ENCODE measurements around the gene SNX9.

The SNX9 gene

GRCh38 chr6:157880534-157880933 is 57.5 kb downstream of the SNX9 start:
- TF ChIP-seq YY1 (IDR thresholded peaks at IDR 0.05; ENCODE audit: low read depth) (no peak), REST (IDR thresholded peaks at IDR 0.05; ENCODE audit: low read depth) (no peak), CREB1 (IDR thresholded peaks at IDR 0.05; ENCODE audit: low read depth) (no peak), TEAD4 (IDR thresholded peaks at IDR 0.05) (no peak), NFIC (IDR thresholded peaks at IDR 0.05) (no peak), EP300 (IDR thresholded peaks at IDR 0.05; ENCODE audit: borderline replicate concordance) (no peak), ZBTB7A (IDR thresholded peaks at IDR 0.05; ENCODE audit: low read depth) (no peak), TAF1 (IDR thresholded peaks at IDR 0.05; ENCODE audit: low read depth) (no peak)

- TF ChIP-seq EGR1 (IDR thresholded peaks at IDR 0.05): no peak
- no peak for TF ChIP-seq YY1 (IDR thresholded peaks at IDR 0.05; ENCODE audit: low read depth)
- TF ChIP-seq CEBPB (IDR thresholded peaks at IDR 0.05): no peak
- no peak for TF ChIP-seq TAF1 (IDR thresholded peaks at IDR 0.05; ENCODE audit: low read depth)
- no peak for TF ChIP-seq REST (IDR thresholded peaks at IDR 0.05; ENCODE audit: low read depth)
- TF ChIP-seq USF1 (IDR thresholded peaks at IDR 0.05): no peak
- TF ChIP-seq NFIC (IDR thresholded peaks at IDR 0.05): no peak
- no peak for TF ChIP-seq CREB1 (IDR thresholded peaks at IDR 0.05; ENCODE audit: low read depth)
- no peak for TF ChIP-seq ZBTB7A (IDR thresholded peaks at IDR 0.05; ENCODE audit: low read depth)
- TF ChIP-seq FOXM1 (IDR thresholded peaks at IDR 0.05; ENCODE audit: borderline replicate concordance, low read depth): no peak
- no peak for TF ChIP-seq EP300 (IDR thresholded peaks at IDR 0.05; ENCODE audit: borderline replicate concordance)
- TF ChIP-seq MAX (IDR thresholded peaks at IDR 0.05): no peak
- no peak for TF ChIP-seq RAD21 (IDR thresholded peaks at IDR 0.05; ENCODE audit: low read depth)
- TF ChIP-seq TCF12 (IDR thresholded peaks at IDR 0.05; ENCODE audit: low read depth): no peak
- no peak for TF ChIP-seq TEAD4 (IDR thresholded peaks at IDR 0.05)
These were observed 58.3 kb downstream of the SNX9 start for GRCh38 chr6:157881342-157881741.

GRCh38 chr6:157884756-157885155 is 61.7 kb downstream of the SNX9 start:
- TF ChIP-seq CREB1 (IDR thresholded peaks at IDR 0.05; ENCODE audit: low read depth) (no peak), RAD21 (IDR thresholded peaks at IDR 0.05; ENCODE audit: low read depth) (no peak), REST (IDR thresholded peaks at IDR 0.05; ENCODE audit: low read depth) (no peak), MAX (IDR thresholded peaks at IDR 0.05) (no peak), YY1 (IDR thresholded peaks at IDR 0.05; ENCODE audit: low read depth) (no peak), ZBTB7A (IDR thresholded peaks at IDR 0.05; ENCODE audit: low read depth) (no peak), TCF12 (IDR thresholded peaks at IDR 0.05; ENCODE audit: low read depth) (no peak), NFIC (IDR thresholded peaks at IDR 0.05) (no peak), CEBPB (IDR thresholded peaks at IDR 0.05) (no peak), EGR1 (IDR thresholded peaks at IDR 0.05) (no peak), TAF1 (IDR thresholded peaks at IDR 0.05; ENCODE audit: low read depth) (no peak), EP300 (IDR thresholded peaks at IDR 0.05; ENCODE audit: borderline replicate concordance) (no peak)

- TF ChIP-seq TCF12 (IDR thresholded peaks at IDR 0.05; ENCODE audit: low read depth): no peak
These were observed 62.3 kb downstream of the SNX9 start for GRCh38 chr6:157885211-157885788.

- TF ChIP-seq EP300 (IDR thresholded peaks at IDR 0.05; ENCODE audit: borderline replicate concordance) (no peak), TCF12 (IDR thresholded peaks at IDR 0.05; ENCODE audit: low read depth) (no peak), ZBTB7A (IDR thresholded peaks at IDR 0.05; ENCODE audit: low read depth) (no peak), CEBPB (IDR thresholded peaks at IDR 0.05) (no peak), YY1 (IDR thresholded peaks at IDR 0.05; ENCODE audit: low read depth) (no peak), TAF1 (IDR thresholded peaks at IDR 0.05; ENCODE audit: low read depth) (no peak), MAX (IDR thresholded peaks at IDR 0.05) (no peak), EGR1 (IDR thresholded peaks at IDR 0.05) (no peak), CREB1 (IDR thresholded peaks at IDR 0.05; ENCODE audit: low read depth) (no peak), RAD21 (IDR thresholded peaks at IDR 0.05; ENCODE audit: low read depth) (no peak), NFIC (IDR thresholded peaks at IDR 0.05) (no peak), TEAD4 (IDR thresholded peaks at IDR 0.05) (no peak), USF1 (IDR thresholded peaks at IDR 0.05) (no peak), FOXM1 (IDR thresholded peaks at IDR 0.05; ENCODE audit: borderline replicate concordance, low read depth) (no peak), REST (IDR thresholded peaks at IDR 0.05; ENCODE audit: low read depth) (no peak)
These were observed 62.8 kb downstream of the SNX9 start for GRCh38 chr6:157885876-157886275.

Data from Ishikawa (cell line).